ENCODE data around the gene APOA1.
"Not testable (repeated sequence)": the region's sequence is repeated elsewhere in the genome, so short reads cannot be mapped to it uniquely, and the experiment has no call there.

Gene APOA1

DNA sequence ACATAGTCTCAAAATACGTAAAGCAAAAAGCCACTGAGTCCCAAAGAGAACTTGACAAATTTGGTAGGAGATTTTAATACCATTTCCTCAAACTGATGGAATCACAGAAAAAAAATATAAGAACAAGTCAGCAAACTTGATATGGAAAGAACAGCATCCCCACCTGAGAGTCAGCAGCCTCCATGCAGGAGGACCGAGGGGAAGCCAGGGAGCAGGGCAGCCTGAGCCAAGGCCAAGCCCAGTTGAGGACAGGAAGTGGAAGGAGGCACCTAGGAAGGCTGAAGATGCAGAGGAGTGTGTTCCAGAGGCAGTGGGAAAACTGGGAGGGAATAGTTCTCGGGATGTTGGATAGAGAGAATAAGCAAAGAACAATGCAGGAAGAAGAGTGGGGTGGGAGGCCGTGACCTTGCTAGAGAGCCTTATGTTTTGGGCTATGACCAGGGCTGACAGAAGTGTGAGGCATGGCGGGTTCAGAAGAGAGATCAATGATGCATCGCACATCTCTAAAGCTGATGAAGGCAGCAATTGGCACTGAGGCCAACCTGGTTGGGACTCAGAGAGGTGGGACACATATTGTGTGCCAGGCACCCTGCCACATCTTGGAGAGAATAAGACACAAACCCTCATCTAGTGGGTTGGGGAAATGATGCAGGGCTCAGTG, 29.7 kb downstream of the APOA1 start:
- TF ChIP-seq, protein P1, sequence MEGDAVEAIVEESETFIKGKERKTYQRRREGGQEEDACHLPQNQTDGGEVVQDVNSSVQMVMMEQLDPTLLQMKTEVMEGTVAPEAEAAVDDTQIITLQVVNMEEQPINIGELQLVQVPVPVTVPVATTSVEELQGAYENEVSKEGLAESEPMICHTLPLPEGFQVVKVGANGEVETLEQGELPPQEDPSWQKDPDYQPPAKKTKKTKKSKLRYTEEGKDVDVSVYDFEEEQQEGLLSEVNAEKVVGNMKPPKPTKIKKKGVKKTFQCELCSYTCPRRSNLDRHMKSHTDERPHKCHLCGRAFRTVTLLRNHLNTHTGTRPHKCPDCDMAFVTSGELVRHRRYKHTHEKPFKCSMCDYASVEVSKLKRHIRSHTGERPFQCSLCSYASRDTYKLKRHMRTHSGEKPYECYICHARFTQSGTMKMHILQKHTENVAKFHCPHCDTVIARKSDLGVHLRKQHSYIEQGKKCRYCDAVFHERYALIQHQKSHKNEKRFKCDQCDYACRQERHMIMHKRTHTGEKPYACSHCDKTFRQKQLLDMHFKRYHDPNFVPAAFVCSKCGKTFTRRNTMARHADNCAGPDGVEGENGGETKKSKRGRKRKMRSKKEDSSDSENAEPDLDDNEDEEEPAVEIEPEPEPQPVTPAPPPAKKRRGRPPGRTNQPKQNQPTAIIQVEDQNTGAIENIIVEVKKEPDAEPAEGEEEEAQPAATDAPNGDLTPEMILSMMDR (IDR thresholded peaks at IDR 0.05; ENCODE audit: insufficient read depth, low read depth, low read length, missing control alignments): no peak
- DNase-seq (ENCODE audit: low read depth): no peak
- H3K4me3 ChIP-seq (ENCODE audit: low read length): no peak overlapping the region

DNA sequence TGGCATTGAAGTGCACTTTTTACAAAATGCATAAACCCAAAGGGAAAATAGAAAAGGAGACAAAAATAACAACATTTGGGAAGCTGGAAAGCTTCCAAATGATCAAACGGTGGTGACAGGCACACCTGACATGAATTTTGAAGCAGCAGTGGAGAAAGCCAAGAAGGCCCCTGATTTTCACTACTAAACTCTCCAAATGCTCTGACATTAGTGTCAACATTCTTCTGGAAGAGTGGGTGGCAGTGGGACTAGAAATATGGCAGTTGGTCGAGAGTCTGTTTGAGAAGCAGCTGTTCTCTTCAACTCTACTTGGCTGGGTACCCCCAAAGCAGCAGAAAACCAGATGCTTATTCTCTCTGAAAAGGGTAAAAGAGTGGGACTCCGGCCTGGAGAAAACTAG, 33.4 kb downstream of the APOA1 start:
- DNase-seq (ENCODE audit: low read depth): no peak
- TF ChIP-seq, protein P1 (IDR thresholded peaks at IDR 0.05; ENCODE audit: insufficient read depth, low read depth, low read length, missing control alignments): no peak
- no peak overlapping the region for H3K4me3 ChIP-seq (ENCODE audit: low read length)

DNA sequence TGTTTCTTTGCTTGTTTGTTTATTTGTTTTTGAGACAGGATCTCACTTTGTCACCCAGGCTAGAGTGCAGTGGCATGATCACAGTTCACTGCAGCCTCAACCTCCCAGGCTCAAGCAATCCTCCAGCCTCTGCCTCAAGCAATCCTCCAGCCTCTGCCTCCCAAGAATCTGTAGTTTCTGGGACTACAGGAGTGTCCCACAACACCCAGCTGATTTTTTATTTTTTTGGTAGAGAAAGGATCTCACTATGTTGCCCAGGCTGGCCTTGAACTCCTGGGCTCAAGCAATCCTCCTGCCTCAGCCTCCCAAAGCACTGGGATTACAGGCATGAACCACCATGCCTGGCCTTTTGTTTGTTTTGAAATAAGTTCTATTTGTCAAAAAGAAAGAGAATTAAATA, 35.8 kb downstream of the APOA1 start:
- DNase-seq (ENCODE audit: low read depth); H3K4me3 ChIP-seq (ENCODE audit: low read length): not testable (repeated sequence)

DNA sequence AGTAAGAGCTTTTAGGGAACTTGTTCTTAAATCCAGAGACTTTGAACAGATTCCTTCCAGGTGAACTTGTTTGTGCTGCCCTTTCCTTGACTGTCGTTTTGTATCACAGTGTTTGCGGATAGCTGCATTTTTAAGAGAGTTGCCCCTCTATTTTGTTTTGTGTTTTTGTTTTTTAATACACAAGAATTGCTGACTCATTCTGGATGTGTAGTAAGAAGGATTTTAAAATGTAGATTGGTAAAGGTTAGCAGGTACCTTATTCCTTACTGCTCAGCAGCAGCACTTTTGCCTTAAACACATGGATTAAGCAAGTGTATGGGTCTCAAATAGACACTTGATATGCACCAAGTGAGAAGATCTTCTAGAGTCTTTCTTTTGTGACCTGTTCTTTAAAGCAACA, 36.8 kb downstream of the APOA1 start:
- DNase-seq (ENCODE audit: low read depth): no peak
- no peak overlapping the region for H3K4me3 ChIP-seq (ENCODE audit: low read length)
- TF ChIP-seq, protein P1 (IDR thresholded peaks at IDR 0.05; ENCODE audit: insufficient read depth, low read depth, low read length, missing control alignments): no peak

DNA sequence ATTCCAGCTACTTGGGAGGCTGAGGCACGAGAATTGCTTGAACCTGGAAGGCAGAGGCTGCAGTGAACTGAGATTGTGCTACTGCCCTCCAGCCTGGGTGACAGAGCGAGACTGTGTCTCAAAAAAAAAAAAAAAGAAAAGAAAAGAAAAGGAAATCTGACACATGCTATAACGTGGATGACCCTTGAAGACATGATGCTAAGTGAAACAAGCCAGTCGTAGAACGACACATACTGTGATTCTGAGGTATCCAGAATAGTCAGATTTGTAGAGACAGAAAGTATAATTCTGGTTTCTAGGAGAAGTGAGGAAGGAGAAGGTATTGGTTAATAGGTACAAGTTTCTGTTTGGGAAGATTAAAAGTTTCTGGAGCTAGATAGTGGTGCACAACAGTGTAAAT, 39.1 kb downstream of the APOA1 start:
- no peak for DNase-seq (ENCODE audit: low read depth)
- TF ChIP-seq, protein P1 (IDR thresholded peaks at IDR 0.05; ENCODE audit: insufficient read depth, low read depth, low read length, missing control alignments): no peak

DNA sequence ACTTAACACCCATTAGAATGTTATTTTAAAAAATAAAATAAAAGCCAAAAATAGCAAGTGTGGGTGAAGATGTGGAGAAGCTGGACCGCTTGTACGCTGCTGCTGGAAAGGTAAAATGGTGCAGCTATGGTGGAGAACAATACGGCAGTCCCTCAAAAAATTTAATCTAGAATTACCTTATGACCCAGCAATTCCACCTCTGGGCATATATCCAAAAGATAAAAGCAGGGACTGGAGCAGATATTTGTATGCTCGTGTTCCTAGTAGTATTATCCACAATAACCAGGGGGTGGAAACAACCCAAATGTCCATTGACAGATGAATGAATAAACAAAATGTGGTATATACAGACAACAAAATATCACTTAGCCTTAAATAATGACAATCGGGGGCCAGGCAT, 39.6 kb downstream of the APOA1 start:
- TF ChIP-seq, protein P1 (IDR thresholded peaks at IDR 0.05; ENCODE audit: insufficient read depth, low read depth, low read length, missing control alignments): no peak
- no peak for DNase-seq (ENCODE audit: low read depth)
- no peak overlapping the region for H3K4me3 ChIP-seq (ENCODE audit: low read length)

More for the DNA sequence above, 39.1 kb downstream of the APOA1 start:
- H3K4me3 ChIP-seq (ENCODE audit: low read length): no peak overlapping the region

DNA sequence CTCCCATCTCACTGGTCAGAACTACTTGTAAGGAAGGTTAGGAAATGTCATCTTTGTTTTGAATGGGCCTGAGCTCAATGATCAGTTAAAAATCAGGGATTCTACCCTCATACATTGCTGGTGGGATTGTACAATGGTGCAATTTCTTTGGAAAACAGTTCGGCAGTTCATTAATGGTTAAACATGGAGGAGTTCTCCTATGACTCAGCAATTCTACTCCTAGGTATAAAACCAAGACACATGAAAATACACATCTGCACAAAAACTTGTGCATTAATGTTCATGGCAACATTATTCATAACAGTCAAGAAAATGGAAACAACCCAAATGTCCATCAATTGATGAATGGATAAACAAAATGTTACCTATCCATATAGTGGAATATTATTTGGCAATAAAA, 40.9 kb downstream of the APOA1 start:
- TF ChIP-seq, protein P1 (IDR thresholded peaks at IDR 0.05; ENCODE audit: insufficient read depth, low read depth, low read length, missing control alignments): no peak
- no peak overlapping the region for H3K4me3 ChIP-seq (ENCODE audit: low read length)
- no peak for DNase-seq (ENCODE audit: low read depth)

Data from epithelial cell of esophagus (primary cell).